Mononuclear cell (primary cell): ENCODE measurements around the gene VSTM4. TPM values are rescaled to one million over a fixed set of nuclear protein-coding genes. Genes with fewer than 3 reads are reported as not detected.

Experiments used
- H3K27me3 ChIP-seq: 2 replicates; pipeline ENCODE4 v1.6.0; 2011; ENCODE audit warnings: low read length, control low read depth; ENCODE audit not compliant: insufficient read depth
- H3K4me1 ChIP-seq: 2 replicates; pipeline ENCODE4 v1.5.1; 2011; ENCODE audit warnings: mild to moderate bottlenecking, low read length, control low read depth; ENCODE audit not compliant: insufficient read depth
- H3K4me3 ChIP-seq: 2 replicates; pipeline ENCODE4 v1.5.1; 2011; ENCODE audit warnings: mild to moderate bottlenecking, low read length, moderate library complexity
- H3K9me3 ChIP-seq: 2 replicates; pipeline ENCODE4 v1.5.1; 2011; ENCODE audit warnings: low read depth, mild to moderate bottlenecking, control low read depth, low read length
- total RNA-seq: library from RNA; depleted of rRNA; stranded (reverse); fragments of >200 nt; gene quantifications from one replicate; pipeline ENCODE4 v1.2.3, GENCODE V29; 2012

The VSTM4 gene
- total RNA-seq, 1 donor, result 0.10 TPM

- Histone ChIP-seq H3K4me1 (no peaks in the 10 kb centered on the region), H3K4me3 (no peak overlapping the region), H3K27me3 (no peaks in the 10 kb centered on the region), H3K9me3 (no peaks in the 10 kb centered on the region)
Observed at GRCh38 chr10:49015700-49016099, 99.6 kb downstream of the VSTM4 start.

- Histone ChIP-seq H3K27me3 (no peaks in the 10 kb centered on the region), H3K4me3 (no peak overlapping the region), H3K4me1 (no peaks in the 10 kb centered on the region), H3K9me3 (no peaks in the 10 kb centered on the region)
Observed at GRCh38 chr10:49012603-49013002, 102.7 kb downstream of the VSTM4 start.

DNA sequence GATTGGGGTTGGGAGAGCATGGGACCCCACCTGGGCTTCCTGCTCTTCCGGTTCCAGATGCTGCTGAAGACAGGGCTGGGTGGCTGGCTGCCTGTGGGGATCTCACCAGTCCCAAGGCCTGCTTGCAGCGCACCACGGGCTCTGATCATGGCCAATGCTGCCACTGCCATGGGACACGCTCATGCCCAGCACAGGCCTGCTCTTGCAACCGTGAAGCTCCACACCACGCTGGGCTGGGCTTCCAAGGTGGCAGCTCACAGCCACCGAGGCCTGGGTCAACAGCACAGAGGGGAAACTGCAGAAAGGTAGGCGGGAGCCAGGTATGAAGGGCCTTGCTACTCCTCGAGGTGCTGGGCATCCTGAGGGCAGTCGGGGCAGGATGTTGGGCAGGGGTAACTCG is 103.6 kb downstream of the VSTM4 start:
- no peaks in the 10 kb centered on the region for H3K4me1 ChIP-seq
- H3K9me3 ChIP-seq, result no peaks in the 10 kb centered on the region
- H3K27me3 ChIP-seq, result no peaks in the 10 kb centered on the region
- H3K4me3 ChIP-seq, result no peak overlapping the region

DNA sequence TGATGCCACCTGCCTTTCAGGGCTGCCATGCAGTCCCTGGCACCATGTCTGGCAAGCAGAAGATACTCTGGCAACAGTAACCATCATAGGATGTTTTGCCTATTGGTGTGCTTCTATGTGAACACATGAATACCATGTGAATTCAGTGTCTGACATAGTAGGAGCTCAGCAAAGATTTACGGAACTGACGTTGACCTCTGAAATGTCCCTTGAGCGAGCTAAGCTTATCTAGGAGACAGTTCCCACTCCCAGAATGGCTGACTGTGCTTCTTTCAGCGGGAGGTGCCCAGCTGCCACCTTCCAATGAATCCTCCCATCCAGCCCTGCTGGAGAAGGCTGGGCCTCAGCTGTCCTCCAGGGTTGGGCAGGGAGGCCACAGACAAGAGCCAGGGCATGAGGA is 104.5 kb downstream of the VSTM4 start:
- H3K27me3 ChIP-seq, result no peaks in the 10 kb centered on the region
- H3K4me1 ChIP-seq, result no peaks in the 10 kb centered on the region
- H3K4me3 ChIP-seq, result no peak overlapping the region
- H3K9me3 ChIP-seq, result no peaks in the 10 kb centered on the region

DNA sequence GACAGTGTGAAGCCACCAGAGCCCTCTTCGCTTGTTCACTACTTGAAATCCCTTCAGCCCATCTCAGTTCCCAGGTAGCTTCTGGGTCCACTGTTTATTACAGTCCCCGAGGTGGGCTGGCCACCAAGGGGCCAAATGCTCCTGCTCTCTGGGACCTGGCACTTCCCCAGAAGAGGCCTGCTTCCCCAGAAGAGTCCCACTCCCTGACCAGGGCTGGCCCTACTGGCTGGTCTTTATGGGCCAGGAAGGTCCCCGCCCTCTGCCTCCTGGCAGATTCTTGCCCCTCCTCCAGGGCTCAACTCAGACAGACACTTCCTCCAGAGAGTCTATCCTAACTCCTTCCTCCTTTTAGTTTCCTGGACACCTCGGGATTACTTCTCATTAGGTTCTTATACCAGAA is 105.0 kb downstream of the VSTM4 start:
- Histone ChIP-seq H3K9me3 (no peaks in the 10 kb centered on the region), H3K4me3 (no peak overlapping the region), H3K27me3 (no peaks in the 10 kb centered on the region), H3K4me1 (no peaks in the 10 kb centered on the region)

DNA sequence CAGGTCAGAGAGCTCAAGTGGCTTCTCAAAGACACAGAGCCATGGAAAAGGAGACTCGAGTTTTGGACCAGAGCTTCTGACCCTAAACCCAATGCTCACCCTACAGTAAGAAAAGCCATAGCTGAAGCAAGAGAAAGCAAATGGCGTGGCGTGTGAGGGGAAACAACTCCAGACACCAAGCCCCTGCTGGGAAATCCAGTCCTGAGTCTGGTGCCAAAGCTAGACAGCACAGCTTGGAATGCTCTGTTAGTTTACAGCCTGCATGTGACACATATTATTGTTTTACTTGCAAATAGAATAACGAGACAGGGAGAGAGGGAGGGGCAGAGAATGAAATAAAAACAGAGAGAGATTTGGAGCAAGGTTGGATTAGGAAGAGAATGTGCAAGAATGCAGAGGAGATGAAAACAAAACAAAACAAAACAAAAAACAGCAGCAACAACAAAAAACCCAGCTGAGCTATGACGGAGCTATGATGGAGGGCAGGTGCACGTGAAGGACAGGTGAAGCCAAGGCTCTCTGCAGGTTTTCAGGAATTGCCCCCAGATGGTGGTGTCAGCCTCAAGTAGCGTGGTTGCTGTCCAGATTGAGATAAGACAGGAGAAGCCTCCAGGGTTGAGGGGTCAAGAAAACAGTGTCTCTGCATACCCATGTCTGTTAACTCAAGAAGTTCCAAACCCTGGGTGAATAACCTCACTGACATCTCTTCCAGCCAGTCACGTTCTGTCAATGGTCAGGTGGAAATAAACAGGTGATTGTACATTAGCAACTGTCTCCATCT is 105.9 kb downstream of the VSTM4 start:
- no peaks in the 10 kb centered on the region for H3K4me1 ChIP-seq
- no peak overlapping the region for H3K4me3 ChIP-seq
- H3K9me3 ChIP-seq, result no peaks in the 10 kb centered on the region
- no peaks in the 10 kb centered on the region for H3K27me3 ChIP-seq

DNA sequence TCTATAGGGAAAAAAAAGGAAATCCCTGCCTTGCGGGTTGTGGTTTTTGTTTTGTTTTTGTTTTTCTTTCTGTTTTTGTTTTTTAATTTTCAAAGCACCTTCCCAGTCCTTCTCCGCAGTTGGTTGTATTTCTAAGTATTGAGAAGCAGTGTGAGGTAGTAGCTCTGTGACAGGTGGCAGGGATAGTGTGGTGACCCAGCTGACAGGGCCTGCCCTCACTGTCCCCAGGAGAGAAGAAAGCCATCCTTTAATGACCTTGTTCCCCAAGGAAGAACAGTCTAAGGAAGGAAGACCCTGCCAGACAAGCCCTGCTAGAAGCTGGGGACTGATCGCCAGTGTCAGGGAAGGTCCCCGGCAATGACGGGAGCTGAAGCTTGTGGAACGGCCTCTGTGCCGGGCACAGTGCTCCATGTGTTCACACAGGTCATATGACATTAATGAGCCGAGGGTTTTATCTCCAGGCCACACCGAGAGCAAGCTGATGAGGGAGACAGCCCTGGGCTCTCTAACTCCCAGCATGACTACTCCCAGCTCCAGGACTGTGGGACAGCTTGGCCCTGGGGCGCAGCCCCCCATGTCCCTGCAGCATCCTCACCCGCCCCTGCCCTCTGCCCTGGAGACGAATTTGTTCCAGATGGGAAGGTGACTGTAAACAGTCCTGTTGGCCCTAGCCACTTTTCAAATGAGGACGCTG is 106.7 kb downstream of the VSTM4 start:
- Histone ChIP-seq H3K4me1 (no peaks in the 10 kb centered on the region), H3K9me3 (no peaks in the 10 kb centered on the region), H3K4me3 (no peak overlapping the region), H3K27me3 (no peaks in the 10 kb centered on the region)

- no peaks in the 10 kb centered on the region for H3K9me3 ChIP-seq
- no peaks in the 10 kb centered on the region for H3K4me1 ChIP-seq
- H3K4me3 ChIP-seq, result no peak overlapping the region
- no peaks in the 10 kb centered on the region for H3K27me3 ChIP-seq
Observed at GRCh38 chr10:49008091-49008490, 107.2 kb downstream of the VSTM4 start.

DNA sequence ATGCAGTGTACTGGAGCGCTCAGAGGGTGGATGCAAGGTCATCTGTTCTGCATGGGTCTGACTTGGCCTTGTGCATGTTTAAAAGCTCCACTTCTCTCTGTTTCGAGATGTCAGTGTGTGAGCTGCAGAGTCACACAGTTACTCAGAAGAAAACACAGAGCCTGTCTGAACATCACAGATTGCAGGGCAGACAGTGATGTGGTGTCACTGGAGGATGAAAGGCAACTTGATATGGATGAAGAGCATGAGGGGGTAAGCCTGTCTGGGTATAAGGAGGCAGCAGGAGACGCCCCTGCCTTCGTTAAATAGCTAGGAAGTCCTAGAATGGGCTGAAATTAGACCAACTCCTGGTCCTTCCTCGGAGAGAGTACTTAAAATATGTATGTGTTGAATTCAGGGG is 108.2 kb downstream of the VSTM4 start:
- Histone ChIP-seq H3K4me1 (no peaks in the 10 kb centered on the region), H3K9me3 (no peaks in the 10 kb centered on the region), H3K27me3 (no peaks in the 10 kb centered on the region), H3K4me3 (no peak overlapping the region)

DNA sequence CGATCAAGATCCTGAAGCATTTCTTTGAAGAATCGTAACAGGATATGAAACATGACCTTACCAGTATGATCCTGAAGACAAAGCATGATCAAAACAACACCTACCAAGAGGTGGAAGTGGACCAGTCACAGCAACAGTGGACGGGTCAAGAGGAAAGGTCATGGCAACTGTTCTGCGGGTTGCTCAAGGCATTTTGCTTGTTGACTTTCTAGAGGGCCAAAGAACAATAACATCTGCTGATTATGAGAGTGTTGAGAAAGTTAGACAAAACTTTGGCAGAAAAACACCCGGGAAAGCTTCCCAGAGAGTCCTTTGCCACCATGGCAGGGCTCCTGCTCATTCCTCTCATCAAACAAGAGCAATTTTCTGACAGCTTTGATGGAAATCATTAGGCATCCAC is 110.1 kb downstream of the VSTM4 start:
- Histone ChIP-seq H3K4me1 (no peaks in the 10 kb centered on the region), H3K27me3 (no peaks in the 10 kb centered on the region), H3K9me3 (no peaks in the 10 kb centered on the region), H3K4me3 (no peak overlapping the region)

DNA sequence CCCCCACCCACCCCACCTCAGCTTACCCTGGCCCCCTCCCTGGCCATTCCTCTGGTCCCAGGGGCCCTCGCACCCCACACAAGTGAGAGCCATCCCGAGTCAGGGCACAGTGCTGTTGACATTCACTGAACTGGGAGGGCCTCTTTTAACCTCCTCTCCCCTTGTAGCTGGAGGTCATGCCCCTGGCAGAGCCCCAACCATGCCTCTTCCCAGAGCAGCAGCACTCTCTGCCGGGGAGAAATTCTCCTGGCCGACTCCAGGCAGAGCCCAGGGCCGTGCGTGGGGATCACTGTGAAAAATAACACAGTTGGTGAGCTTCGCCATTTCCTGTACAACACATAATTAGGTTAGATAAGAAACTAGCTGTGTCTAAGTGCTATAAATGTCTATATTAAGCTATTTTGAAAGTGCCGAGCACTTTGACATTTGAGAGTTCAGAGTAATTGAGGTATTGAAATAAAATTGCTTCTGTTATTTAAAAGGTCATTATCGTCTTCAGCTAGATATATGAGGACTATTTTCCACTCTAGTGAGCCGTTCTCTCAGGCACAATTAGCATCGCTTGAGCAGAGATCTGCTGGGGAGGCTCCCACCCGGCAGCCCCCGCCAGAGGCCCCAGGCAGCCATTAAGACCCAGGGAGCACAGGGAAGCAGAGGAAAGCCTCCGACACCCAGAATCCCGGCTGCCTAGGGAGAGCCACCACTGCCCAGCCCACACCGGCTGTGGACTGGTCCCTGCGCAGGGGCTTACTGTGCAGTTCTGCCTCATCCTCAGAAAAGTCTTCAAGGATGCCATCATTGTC is 113.3 kb downstream of the VSTM4 start:
- Histone ChIP-seq H3K27me3 (no peaks in the 10 kb centered on the region), H3K9me3 (no peaks in the 10 kb centered on the region), H3K4me1 (no peaks in the 10 kb centered on the region), H3K4me3 (no peak overlapping the region)

DNA sequence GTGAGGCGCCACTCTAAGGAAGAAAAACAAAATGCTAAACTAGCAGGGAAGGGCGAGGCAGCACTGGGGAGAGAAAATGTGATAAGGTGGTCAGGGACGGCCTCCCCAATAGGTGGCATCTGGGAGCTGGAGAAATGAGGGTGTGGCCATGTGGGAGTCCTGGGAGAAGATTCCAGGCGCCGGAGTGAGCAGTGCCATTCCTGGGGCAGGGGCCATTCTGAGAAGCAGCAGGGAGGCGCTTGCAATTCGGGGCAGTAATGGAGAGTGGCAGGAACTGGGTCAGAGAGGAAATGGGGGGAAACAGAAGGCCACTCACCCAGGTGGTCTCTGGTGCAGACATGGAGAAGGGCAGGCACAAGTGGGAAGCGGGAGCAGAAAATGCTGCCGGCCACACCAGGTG is 113.9 kb downstream of the VSTM4 start:
- no peaks in the 10 kb centered on the region for H3K4me1 ChIP-seq
- no peaks in the 10 kb centered on the region for H3K9me3 ChIP-seq
- no peaks in the 10 kb centered on the region for H3K27me3 ChIP-seq
- H3K4me3 ChIP-seq, result no peak overlapping the region

- Histone ChIP-seq H3K9me3 (no peaks in the 10 kb centered on the region), H3K4me3 (no peak overlapping the region), H3K27me3 (no peaks in the 10 kb centered on the region), H3K4me1 (no peaks in the 10 kb centered on the region)
Observed at GRCh38 chr10:49000437-49001398, 114.6 kb downstream of the VSTM4 start.

GRCh38 chr10:48999346-48999745 is 116.0 kb downstream of the VSTM4 start:
- no peaks in the 10 kb centered on the region for H3K9me3 ChIP-seq
- H3K4me3 ChIP-seq, result no peak overlapping the region
- no peaks in the 10 kb centered on the region for H3K27me3 ChIP-seq
- no peaks in the 10 kb centered on the region for H3K4me1 ChIP-seq
